ENCODE measurements around the gene OAS2.

OAS2 gene

DNA sequence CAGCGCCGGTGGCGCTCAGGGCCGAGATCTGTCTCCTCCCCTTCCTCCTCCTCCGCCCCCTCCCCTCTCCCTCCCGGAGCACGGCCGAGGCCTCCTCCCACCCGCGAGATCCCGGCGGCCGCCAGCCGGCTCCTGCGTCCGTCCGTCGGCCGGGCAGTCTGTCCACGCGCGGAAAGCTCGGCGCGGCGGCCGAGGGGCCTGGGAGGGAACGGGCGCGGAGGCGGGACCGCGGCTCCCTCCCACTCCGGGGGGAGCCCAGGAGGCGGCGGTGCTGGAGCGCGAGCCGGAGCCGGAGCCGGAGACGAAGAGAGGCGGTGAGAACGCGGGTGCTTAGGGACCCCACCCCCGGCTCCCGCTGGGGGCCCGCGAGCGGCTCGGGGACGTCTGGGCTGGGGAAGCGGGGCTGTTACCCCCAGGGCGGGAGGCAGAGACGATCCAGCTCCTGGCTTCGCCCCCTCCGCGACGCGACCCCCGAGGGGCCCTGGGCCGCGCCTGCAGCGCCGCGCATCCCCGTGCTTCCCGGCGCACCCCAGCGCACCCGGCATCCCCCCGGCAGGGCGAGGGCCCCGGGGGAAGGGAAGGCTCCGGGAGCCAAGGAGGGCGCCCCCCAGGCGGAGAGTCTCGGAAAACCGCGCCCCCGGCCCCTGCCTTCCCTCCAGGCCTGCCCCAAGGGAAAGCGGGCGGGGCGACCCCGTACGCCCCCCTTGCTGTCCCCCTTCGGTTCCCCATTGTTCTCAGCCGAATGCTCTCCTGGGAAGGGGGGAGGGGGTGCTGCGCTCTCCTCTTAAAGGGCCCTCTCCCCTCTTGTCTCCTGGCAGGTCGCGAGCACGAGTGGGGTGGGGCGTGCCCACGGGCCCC is 78.5 kb downstream of the OAS2 start, which contains the start of gene DTX1:
TSS of gene DTX1 (plus strand) at position 100 of the 858 bp plus-strand sequence. CDS start 1,463 bp downstream, outside the sequence.
- no peak for DNase-seq (ENCODE audit: low read depth, low spot score)

DNA sequence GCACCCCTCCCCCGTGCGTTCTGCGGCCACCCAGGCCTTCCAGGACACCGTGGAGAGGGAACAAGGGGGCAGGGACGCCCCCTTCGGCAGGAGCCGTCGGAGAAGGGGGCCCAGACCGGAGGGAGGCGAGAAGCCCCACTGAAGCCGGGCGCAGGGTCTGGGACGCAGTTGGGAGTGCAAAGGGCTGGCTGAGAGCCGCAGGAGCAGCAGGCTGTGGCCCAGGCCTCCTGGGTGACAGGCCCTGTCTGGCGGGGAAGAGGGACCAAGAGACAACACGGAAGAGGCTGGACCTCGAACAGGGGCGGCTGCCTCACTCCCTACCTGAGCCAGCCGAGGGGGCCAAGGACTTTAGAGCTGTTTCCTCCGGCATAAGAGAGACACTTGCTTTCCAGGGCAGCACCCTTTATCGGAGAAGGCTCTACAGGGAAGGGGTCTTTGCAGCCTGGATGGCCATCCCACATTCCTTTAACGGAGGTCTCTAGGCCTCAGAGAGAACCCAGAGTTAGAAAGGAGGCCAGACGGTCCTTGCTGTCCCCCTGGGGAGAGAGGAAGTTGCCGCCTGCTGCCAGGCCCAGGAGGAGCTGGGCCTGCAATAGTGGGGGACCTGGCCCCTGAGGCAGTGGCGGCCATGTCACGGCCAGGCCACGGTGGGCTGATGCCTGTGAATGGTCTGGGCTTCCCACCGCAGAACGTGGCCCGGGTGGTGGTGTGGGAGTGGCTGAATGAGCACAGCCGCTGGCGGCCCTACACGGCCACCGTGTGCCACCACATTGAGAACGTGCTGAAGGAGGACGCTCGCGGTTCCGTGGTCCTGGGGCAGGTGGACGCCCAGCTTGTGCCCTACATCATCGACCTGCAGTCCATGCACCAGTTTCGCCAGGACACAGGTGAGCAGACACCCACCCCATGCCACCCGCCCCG is 79.5 kb downstream of the OAS2 start:
- no peak for DNase-seq (ENCODE audit: low read depth, low spot score)

DNA sequence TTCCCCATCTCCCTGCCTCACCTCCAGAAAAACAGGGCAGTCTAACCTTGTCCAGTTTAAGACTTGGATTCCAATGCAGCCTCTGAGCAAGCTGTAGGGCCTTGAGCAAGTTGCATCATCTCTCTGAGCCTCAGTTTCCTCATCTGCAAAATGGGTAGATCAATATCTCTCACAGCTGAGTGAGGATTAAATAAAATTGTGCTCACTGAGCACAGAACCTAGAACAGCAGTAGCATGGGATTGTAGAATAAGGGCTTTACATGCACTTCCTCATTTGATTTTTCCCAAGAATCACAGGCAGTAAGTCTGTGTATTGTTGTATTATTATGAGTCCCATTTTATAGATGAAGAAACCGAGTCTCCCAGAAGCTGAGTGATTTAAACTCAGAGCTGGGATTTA is 80.2 kb downstream of the OAS2 start:
- no peak for DNase-seq (ENCODE audit: low read depth, low spot score)

DNA sequence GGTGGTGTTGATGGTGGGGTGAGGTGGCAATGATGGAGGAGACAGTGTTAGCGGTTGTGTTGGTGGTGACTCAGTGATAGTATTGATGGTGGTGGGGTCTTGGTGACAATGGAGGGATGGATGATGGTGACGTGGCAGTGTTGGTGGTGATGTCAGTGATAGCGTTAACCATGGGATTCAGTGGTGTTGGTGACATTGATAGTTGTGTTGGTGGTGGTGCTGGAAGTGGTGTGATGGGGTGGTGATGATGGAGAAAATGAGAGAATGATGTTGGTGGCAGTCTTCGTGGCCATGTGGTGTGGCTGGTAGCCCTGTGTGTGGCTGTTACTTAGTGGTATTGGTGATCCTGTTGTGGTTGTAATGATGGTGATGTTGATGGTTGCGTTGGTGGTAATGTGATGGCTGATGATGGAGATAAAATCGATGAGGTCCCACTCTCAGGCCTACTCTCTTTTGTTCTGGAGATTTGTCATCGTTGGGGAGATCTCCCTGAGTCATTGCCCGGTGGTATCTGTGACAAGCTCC is 80.8 kb downstream of the OAS2 start:
- DNase-seq (ENCODE audit: low read depth, low spot score): no peak

DNA sequence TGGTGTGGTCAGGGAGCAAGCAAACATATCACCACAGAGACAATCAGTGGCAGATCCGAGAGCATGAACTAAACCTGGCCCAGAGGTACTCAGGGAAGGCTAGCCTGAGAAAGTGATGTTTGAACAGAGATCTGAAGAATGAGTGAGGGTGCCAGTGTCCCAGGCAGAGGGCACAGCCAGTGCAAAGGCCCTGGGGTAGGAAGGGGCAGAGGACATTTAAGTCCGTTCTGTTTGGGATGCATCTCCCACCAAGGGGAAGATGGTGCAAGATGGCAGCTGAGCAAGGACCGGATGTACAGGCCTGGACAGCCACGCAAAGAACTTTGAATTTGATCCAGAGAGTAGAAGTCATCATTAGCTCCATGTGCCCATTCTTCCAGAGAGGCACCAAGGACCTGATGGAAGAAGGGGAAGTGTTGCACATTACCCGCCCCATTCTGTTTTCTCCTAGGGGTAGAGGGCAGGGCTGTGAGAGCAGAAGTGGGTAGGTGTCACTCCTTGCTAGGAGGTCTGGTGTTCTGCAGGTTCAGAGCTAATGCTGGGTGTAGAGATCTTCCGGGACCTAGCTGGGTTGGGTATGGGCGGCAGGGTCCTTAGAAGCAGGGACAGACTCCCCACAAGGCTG is 82.1 kb downstream of the OAS2 start:
- DNase-seq (ENCODE audit: low read depth, low spot score): no peak

DNA sequence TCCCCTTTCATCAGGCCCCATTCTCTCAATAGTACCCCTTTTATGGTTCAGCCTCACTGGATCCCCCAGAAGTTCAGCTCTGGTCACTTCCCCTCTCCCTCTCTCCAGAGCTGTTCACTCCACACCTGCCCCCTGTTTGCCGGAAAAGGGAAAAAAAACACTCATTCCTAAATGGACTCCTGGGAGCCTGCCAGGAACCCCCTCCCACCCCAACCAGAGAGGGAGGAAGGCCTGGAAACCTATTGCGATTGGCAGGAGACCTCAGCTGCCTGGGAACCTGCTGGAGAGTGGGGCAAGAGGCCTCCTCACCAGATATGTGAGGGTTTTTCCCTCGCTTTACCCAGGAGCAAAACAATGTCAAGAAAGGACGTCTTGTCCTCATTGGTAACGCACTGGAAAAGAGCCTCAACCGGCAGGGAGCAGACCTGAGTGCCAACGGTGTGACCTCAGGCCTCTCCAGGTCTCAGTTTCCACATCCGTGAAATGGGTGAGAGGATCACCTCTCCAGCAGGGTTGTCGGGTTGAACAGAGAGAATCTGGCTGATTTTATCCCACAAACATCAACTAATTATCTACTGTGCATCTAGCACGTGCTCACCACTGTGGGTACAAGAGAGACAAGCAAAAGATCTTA is 82.9 kb downstream of the OAS2 start:
- DNase-seq (ENCODE audit: low read depth, low spot score): no peak
